Fibroblast of lung (primary cell): ENCODE data around the gene MAPK1IP1L. TPM values are rescaled to one million over a fixed set of nuclear protein-coding genes. Genes with fewer than 3 reads are reported as not detected.

ENCODE experiments used
- DNase-seq, 2 donors: peaks; one replicate each; pipeline versions ENCODE4 v3.0.0 to v3.0.0-alpha.2; 2010; ENCODE audit warnings: low read depth in 2 of 2
- H2AFZ ChIP-seq: 2 replicates; pipeline ENCODE4 v1.5.1; 2012; ENCODE audit warnings: low read length, control low read depth, inconsistent platforms
- H3K27ac ChIP-seq: 2 replicates; pipeline ENCODE4 v1.5.1; 2011; ENCODE audit warnings: low read length, control low read depth; ENCODE audit not compliant: insufficient read depth
- H3K27me3 ChIP-seq: 2 replicates; pipeline ENCODE4 v1.5.1; 2011; ENCODE audit warnings: mild to moderate bottlenecking, low read length; ENCODE audit not compliant: control insufficient read depth, insufficient read depth
- H3K36me3 ChIP-seq: 2 replicates; pipeline ENCODE4 v1.5.1; 2011; ENCODE audit warnings: low read length; ENCODE audit not compliant: control insufficient read depth, insufficient read depth
- H3K4me1 ChIP-seq: 2 replicates; pipeline ENCODE4 v1.5.1; 2011; ENCODE audit warnings: low read length; ENCODE audit not compliant: control insufficient read depth, insufficient read depth; ENCODE audit errors: extremely low read depth
- H3K4me2 ChIP-seq: 2 replicates; pipeline ENCODE4 v1.5.1; 2011; ENCODE audit warnings: low read length, control low read depth; ENCODE audit not compliant: insufficient read depth; ENCODE audit errors: extremely low read depth
- H3K4me3 ChIP-seq, 4 experiments: fragments of 200-600 bp in 1 of 4; sonication (generic) in 1 of 4; replicated peaks in 1 of 4; 2 replicates each; pipeline ENCODE4 v1.5.1; 2011 to 2016; ENCODE audit warnings: low read length in 4 of 4, low read depth in 3 of 4, mild to moderate bottlenecking in 3 of 4, control low read depth in 2 of 4, inconsistent platforms in 1 of 4, mixed read lengths in 1 of 4; ENCODE audit not compliant: insufficient read depth in 1 of 4; ENCODE audit errors: control extremely low read depth in 1 of 4
- H3K79me2 ChIP-seq: 2 replicates; pipeline ENCODE4 v1.5.1; 2012; ENCODE audit warnings: mild to moderate bottlenecking, low read length, inconsistent platforms; ENCODE audit not compliant: control insufficient read depth, insufficient read depth
- H3K9ac ChIP-seq: 2 replicates; pipeline ENCODE4 v1.5.1; 2011; ENCODE audit warnings: mild to moderate bottlenecking, low read length, control low read depth; ENCODE audit not compliant: insufficient read depth
- H3K9me3 ChIP-seq: 2 replicates; pipeline ENCODE4 v1.5.1; 2012; ENCODE audit warnings: low read depth, low read length; ENCODE audit not compliant: control insufficient read depth, insufficient read depth
- H4K20me1 ChIP-seq: 2 replicates; pipeline ENCODE4 v1.5.1; 2011; ENCODE audit warnings: low read length; ENCODE audit not compliant: control insufficient read depth, insufficient read depth; ENCODE audit errors: extremely low read depth
- EZH2 ChIP-seq: IDR thresholded peaks from 2 replicates; pipeline ENCODE4 v1.5.1; 2012; ENCODE audit warnings: low read length, control low read depth, mild to moderate bottlenecking; ENCODE audit errors: missing control alignments
- polyA plus RNA-seq, 2 donors: library from polyadenylated mRNA; depleted of rRNA in 1 of 2; stranded (reverse) in 1 of 2; unstranded in 1 of 2; fragments of >200 nt; gene quantifications; 2 replicates each; pipeline ENCODE4 v1.2.1, GENCODE V29; 2011 to 2012; ENCODE audit warnings: missing spikeins in 1 of 2
- total RNA-seq: library from RNA; depleted of rRNA; stranded (reverse); fragments of >200 nt; gene quantifications from 2 replicates; pipeline ENCODE4 v1.2.1, GENCODE V29; 2014
- TF ChIP-seq, protein P1 (sequence below), 2 donors: IDR thresholded peaks in 1 of 2; conservative IDR thresholded peaks in 1 of 2; 1 replicate in 1 of 2; 2 replicates in 1 of 2; pipeline ENCODE4 v1.5.1; 2011 to 2012; ENCODE audit warnings: low read length in 2 of 2, control low read depth in 1 of 2, inconsistent platforms in 1 of 2, low read depth in 1 of 2, mild to moderate bottlenecking in 1 of 2

The MAPK1IP1L gene
- total and polyA plus RNA-seq, 2 donors (not counting 1 experiment from before 2014, with no cell fraction given): 16.5 to 82.3 TPM

DNA sequence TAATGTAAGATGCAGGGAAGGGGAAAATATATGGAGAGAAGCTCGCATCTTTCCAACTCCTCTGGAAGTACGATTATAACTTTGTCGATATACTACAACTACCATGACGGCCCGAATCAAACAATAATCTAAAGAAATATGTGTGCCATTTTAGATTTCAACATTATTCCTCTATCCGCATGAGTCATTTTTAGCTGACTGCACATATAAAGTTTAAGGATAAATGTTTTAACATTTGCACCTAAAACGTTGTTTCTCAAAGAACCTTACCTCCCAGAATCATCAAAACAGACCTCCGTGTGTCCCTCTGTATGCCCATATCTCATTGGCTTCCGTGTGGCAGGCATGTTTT is 25.0 kb upstream of the MAPK1IP1L start:
- H3K4me1 ChIP-seq: peaks cover 4% of the 10 kb centered on the region
- peaks cover 61% of the 10 kb centered on the region for H3K79me2 ChIP-seq
- no peaks in the 10 kb centered on the region for H3K9me3 ChIP-seq
- peak overlapping the region; percentile 94 for H3K9ac ChIP-seq
- H4K20me1 ChIP-seq: no peaks in the 10 kb centered on the region
- H3K36me3 ChIP-seq: no peaks in the 10 kb centered on the region
- peak overlapping the region; percentile 97 for H3K27ac ChIP-seq
- H2AFZ ChIP-seq: peak overlapping the region; percentile 94
- TF ChIP-seq, protein P1, sequence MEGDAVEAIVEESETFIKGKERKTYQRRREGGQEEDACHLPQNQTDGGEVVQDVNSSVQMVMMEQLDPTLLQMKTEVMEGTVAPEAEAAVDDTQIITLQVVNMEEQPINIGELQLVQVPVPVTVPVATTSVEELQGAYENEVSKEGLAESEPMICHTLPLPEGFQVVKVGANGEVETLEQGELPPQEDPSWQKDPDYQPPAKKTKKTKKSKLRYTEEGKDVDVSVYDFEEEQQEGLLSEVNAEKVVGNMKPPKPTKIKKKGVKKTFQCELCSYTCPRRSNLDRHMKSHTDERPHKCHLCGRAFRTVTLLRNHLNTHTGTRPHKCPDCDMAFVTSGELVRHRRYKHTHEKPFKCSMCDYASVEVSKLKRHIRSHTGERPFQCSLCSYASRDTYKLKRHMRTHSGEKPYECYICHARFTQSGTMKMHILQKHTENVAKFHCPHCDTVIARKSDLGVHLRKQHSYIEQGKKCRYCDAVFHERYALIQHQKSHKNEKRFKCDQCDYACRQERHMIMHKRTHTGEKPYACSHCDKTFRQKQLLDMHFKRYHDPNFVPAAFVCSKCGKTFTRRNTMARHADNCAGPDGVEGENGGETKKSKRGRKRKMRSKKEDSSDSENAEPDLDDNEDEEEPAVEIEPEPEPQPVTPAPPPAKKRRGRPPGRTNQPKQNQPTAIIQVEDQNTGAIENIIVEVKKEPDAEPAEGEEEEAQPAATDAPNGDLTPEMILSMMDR (conservative IDR thresholded peaks at IDR 0.05 in 1 of 2, IDR thresholded peaks at IDR 0.05 in 1 of 2; ENCODE audit: low read depth in 1 of 2, low read length in 2 of 2): no peak
- TF ChIP-seq EZH2: no peak
- no peaks in the 10 kb centered on the region for H3K27me3 ChIP-seq
- peak overlapping the region; percentile 86 to 98 (median 94) for H3K4me3 ChIP-seq
- DNase-seq: no peak
- peak overlapping the region; percentile 97 for H3K4me2 ChIP-seq

DNA sequence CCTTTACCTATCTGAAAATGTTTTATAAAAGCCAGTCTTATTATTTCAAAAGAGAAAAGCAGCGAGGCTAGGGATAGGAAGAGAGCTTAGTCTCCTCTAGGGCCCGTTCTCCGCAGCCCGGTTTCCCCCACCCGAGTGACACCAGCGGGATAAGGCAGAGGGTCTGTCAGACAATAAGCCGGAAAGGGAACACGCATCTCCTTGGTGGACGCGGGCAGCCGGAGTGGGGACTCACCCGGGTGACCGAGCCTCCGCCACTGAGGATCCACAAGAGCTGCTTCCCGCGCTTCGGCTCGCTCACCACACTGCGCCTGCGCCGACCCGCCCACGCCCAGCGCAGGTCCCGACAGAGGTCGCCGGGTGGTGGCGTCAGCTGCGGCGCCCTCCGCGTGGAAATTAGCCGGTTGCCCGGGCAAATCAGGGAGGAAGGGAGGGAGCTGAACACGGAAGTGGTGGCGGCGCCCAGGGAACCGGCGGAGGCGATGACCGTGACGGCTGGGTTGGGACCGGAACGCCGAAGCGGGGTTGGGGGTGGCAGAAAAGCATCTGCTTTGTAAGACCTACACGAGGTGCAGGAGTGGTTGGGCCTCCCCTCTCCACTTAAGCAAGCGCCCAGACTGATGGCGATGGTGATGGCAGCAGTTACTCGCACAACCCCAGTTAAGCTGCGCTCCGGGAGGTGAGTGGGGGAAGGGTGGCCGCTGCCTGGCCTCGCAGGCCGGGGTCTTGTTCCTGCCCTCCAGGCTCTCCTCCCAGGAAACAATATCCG is 24.5 kb upstream of the MAPK1IP1L start, which contains the start of the genes SOCS4 and WDHD1:
TSS of gene SOCS4 (plus strand) at position 444 of the 769 bp plus-strand sequence. CDS start 15,806 bp downstream, outside the sequence.
TSS of gene WDHD1 (minus strand) at position 307 of the 769 bp plus-strand sequence. CDS start 312 bp downstream, outside the sequence.
- Histone ChIP-seq H3K36me3 (no peaks in the 10 kb centered on the region), H3K79me2 (peaks cover 65% of the 10 kb centered on the region), H3K4me2 (peak within 1 kb of the TSS; percentile 97), H3K27ac (peak within 1 kb of the TSS; percentile 97), H3K27me3 (no peaks in the 10 kb centered on the region), H3K9me3 (no peaks in the 10 kb centered on the region), H3K4me1 (peaks cover 4% of the 10 kb centered on the region), H4K20me1 (no peaks in the 10 kb centered on the region), H3K9ac (peak within 1 kb of the TSS; percentile 94), H2AFZ (peak within 1 kb of the TSS; percentile 94), H3K4me3 (peak within 1 kb of the TSS; percentile 86 to 98 (median 94))
- peak; percentile 91 to 92 for DNase-seq
- TF ChIP-seq EZH2: no peak
- TF ChIP-seq, protein P1 (conservative IDR thresholded peaks at IDR 0.05 in 1 of 2, IDR thresholded peaks at IDR 0.05 in 1 of 2; ENCODE audit: low read depth in 1 of 2, low read length in 2 of 2): peak in 1 of 2 donors; percentile 2

DNA sequence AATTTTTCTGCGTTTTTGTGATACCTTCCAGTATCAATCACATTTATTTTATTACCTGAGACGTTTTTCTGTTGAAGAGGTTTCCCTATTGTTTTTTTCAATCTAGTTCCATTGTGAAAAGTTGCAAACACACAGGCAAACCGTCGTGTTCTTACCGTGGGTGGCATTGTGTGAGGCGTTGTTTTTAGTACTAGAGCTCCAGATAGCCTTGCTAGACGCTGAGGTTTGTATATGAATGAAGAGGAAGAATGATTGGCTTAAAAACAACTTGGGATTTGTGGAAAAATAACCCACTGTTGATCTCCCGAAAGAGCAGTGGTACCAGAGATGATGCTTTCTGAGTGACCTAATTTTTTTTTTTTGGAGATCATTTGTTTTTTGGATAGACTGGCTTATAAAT is 23.4 kb upstream of the MAPK1IP1L start:
- no peak overlapping the region for H2AFZ ChIP-seq
- H3K9ac ChIP-seq: no peak overlapping the region
- H3K4me3 ChIP-seq: peak overlapping the region; percentile 86 to 98 (median 94)
- peaks cover 67% of the 10 kb centered on the region for H3K79me2 ChIP-seq
- H3K36me3 ChIP-seq: no peaks in the 10 kb centered on the region
- TF ChIP-seq, protein P1 (conservative IDR thresholded peaks at IDR 0.05 in 1 of 2, IDR thresholded peaks at IDR 0.05 in 1 of 2; ENCODE audit: low read depth in 1 of 2, low read length in 2 of 2): no peak
- TF ChIP-seq EZH2: no peak
- peaks cover 4% of the 10 kb centered on the region for H3K4me1 ChIP-seq
- DNase-seq: no peak
- H3K9me3 ChIP-seq: no peaks in the 10 kb centered on the region
- no peaks in the 10 kb centered on the region for H4K20me1 ChIP-seq
- H3K4me2 ChIP-seq: peak overlapping the region; percentile 68
- no peaks in the 10 kb centered on the region for H3K27me3 ChIP-seq
- peak overlapping the region; percentile 97 for H3K27ac ChIP-seq
